ENCODE results near the gene MNAT1. TPM values are rescaled to one million over a fixed set of nuclear protein-coding genes. Genes with fewer than 3 reads are reported as not detected.

Gene MNAT1
- total and polyA plus RNA-seq, 2 experiments from 2014 or later, result 51.6 to 85.0 TPM

GRCh38 chr14:60965402-60965801 lies 230.8 kb downstream of the MNAT1 start:
- H3K27ac Mint-ChIP-seq, result no peak overlapping the region
- Histone ChIP-seq H3K4me3 (no peak overlapping the region), H3K79me2 (replicated peaks; ENCODE audit: insufficient read depth) (no peaks in the 10 kb centered on the region), H2AFZ (no peak overlapping the region), H4K20me1 (replicated peaks; ENCODE audit: insufficient read depth) (no peaks in the 10 kb centered on the region), H3K4me2 (no peak overlapping the region), H3F3A (replicated peaks; ENCODE audit: low read depth) (no peaks in the 10 kb centered on the region), H3K36me3 (ENCODE audit: insufficient read depth) (no peaks in the 10 kb centered on the region), H3K27ac (ENCODE audit: low read depth) (no peak overlapping the region), H3K9me2 (ENCODE audit: insufficient read depth) (no peaks in the 10 kb centered on the region), H3K4me1 (ENCODE audit: insufficient read depth) (no peaks in the 10 kb centered on the region), H3K27me3 (ENCODE audit: insufficient read depth) (no peaks in the 10 kb centered on the region)
- no peak overlapping the region for H3K4me3 Mint-ChIP-seq
- DNase-seq (ENCODE audit: low spot score) (no peak), ATAC-seq (no peak)
- no peaks in the 10 kb centered on the region for H3K36me3 Mint-ChIP-seq (ENCODE audit: low read depth)
- no peaks in the 10 kb centered on the region for H3K9me3 Mint-ChIP-seq
- H3K27me3 Mint-ChIP-seq (ENCODE audit: insufficient read depth, low read depth, poor library complexity), result no peaks in the 10 kb centered on the region
- TF ChIP-seq EZH2 (IDR thresholded peaks at IDR 0.05; ENCODE audit: low read depth, unreplicated experiment), result no peak
- TF ChIP-seq CREB1 (CRISPR knock-in tag; IDR thresholded peaks at IDR 0.05; ENCODE audit: low read depth), result no peak
- TF ChIP-seq ZNF114 (CRISPR knock-in tag; IDR thresholded peaks at IDR 0.05), result no peak
- no peak for TF ChIP-seq ZNF462 (CRISPR knock-in tag; IDR thresholded peaks at IDR 0.05)
- TF ChIP-seq ZNF331 (CRISPR knock-in tag; IDR thresholded peaks at IDR 0.05; ENCODE audit: low read depth), result no peak
- TF ChIP-seq, protein P1, sequence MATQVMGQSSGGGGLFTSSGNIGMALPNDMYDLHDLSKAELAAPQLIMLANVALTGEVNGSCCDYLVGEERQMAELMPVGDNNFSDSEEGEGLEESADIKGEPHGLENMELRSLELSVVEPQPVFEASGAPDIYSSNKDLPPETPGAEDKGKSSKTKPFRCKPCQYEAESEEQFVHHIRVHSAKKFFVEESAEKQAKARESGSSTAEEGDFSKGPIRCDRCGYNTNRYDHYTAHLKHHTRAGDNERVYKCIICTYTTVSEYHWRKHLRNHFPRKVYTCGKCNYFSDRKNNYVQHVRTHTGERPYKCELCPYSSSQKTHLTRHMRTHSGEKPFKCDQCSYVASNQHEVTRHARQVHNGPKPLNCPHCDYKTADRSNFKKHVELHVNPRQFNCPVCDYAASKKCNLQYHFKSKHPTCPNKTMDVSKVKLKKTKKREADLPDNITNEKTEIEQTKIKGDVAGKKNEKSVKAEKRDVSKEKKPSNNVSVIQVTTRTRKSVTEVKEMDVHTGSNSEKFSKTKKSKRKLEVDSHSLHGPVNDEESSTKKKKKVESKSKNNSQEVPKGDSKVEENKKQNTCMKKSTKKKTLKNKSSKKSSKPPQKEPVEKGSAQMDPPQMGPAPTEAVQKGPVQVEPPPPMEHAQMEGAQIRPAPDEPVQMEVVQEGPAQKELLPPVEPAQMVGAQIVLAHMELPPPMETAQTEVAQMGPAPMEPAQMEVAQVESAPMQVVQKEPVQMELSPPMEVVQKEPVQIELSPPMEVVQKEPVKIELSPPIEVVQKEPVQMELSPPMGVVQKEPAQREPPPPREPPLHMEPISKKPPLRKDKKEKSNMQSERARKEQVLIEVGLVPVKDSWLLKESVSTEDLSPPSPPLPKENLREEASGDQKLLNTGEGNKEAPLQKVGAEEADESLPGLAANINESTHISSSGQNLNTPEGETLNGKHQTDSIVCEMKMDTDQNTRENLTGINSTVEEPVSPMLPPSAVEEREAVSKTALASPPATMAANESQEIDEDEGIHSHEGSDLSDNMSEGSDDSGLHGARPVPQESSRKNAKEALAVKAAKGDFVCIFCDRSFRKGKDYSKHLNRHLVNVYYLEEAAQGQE (IDR thresholded peaks at IDR 0.05; ENCODE audit: unreplicated experiment), result no peak
- TF ChIP-seq JUNB (IDR thresholded peaks at IDR 0.05; ENCODE audit: unreplicated experiment), result no peak
- TF ChIP-seq, protein P2, sequence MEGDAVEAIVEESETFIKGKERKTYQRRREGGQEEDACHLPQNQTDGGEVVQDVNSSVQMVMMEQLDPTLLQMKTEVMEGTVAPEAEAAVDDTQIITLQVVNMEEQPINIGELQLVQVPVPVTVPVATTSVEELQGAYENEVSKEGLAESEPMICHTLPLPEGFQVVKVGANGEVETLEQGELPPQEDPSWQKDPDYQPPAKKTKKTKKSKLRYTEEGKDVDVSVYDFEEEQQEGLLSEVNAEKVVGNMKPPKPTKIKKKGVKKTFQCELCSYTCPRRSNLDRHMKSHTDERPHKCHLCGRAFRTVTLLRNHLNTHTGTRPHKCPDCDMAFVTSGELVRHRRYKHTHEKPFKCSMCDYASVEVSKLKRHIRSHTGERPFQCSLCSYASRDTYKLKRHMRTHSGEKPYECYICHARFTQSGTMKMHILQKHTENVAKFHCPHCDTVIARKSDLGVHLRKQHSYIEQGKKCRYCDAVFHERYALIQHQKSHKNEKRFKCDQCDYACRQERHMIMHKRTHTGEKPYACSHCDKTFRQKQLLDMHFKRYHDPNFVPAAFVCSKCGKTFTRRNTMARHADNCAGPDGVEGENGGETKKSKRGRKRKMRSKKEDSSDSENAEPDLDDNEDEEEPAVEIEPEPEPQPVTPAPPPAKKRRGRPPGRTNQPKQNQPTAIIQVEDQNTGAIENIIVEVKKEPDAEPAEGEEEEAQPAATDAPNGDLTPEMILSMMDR (conservative IDR thresholded peaks at IDR 0.05; ENCODE audit: low read depth in 2 of 2), result no peak
- TF ChIP-seq NANOG (IDR thresholded peaks at IDR 0.05; ENCODE audit: borderline replicate concordance), result no peak
- TF ChIP-seq POLR2AphosphoS5 (IDR thresholded peaks at IDR 0.05; ENCODE audit: low read depth), result no peak
- no peak for TF ChIP-seq STAT1 (IDR thresholded peaks at IDR 0.05; ENCODE audit: unreplicated experiment)
- no peaks in the 10 kb centered on the region for H3K4me1 Mint-ChIP-seq
